Gastrocnemius medialis (tissue), 4 donors: Measurements from ENCODE around the gene CTSS. TPM values are rescaled to one million over a fixed set of nuclear protein-coding genes. Genes with fewer than 3 reads are reported as not detected.
"Not testable (repeated sequence)": the region's sequence is repeated elsewhere in the genome, so short reads cannot be mapped to it uniquely, and the experiment has no call there.

Source experiments
- ATAC-seq, 2 donors: fragments of 150-250 bp; one replicate each; pipeline ENCODE4 v1.9.1; 2016
- DNase-seq, 2 donors: peaks; one replicate each; pipeline ENCODE4 v3.0.0-alpha.2; 2019
- H3K27ac ChIP-seq, 4 donors: fragments of 200-600 bp; sonication (generic); 1 replicate in 1 of 4; 2 replicates in 3 of 4; pipeline ENCODE4 v1.5.1; 2016 to 2018; ENCODE audit warnings: mild to moderate bottlenecking in 2 of 4, moderate library complexity in 1 of 4
- H3K27me3 ChIP-seq, 3 donors: fragments of 200-600 bp; sonication (generic) in 2 of 3; 1 replicate in 1 of 3; 2 replicates in 2 of 3; pipeline versions ENCODE4 v1.5.1 to v1.6.0; 2016 to 2019; ENCODE audit warnings: mild to moderate bottlenecking in 1 of 3, moderate library complexity in 1 of 3
- H3K36me3 ChIP-seq, 2 donors: fragments of 200-600 bp; sonication (generic) in 1 of 2; one replicate each; pipeline ENCODE4 v1.5.1; 2017 to 2018
- H3K4me1 ChIP-seq, 2 donors: fragments of 200-600 bp; sonication (generic) in 1 of 2; one replicate each; pipeline ENCODE4 v1.5.1; 2016 to 2017; ENCODE audit warnings: mild to moderate bottlenecking in 2 of 2
- H3K4me3 ChIP-seq, 4 donors: fragments of 200-600 bp; sonication (generic) in 3 of 4; 1 replicate in 1 of 4; 2 replicates in 3 of 4; pipeline ENCODE4 v1.5.1; 2016 to 2019; ENCODE audit warnings: mild to moderate bottlenecking in 2 of 4
- H3K9me3 ChIP-seq, 3 donors: fragments of 200-600 bp; sonication (generic) in 2 of 3; 1 replicate in 1 of 3; 2 replicates in 2 of 3; pipeline ENCODE4 v1.5.1; 2016 to 2019
- CTCF ChIP-seq, 5 experiments: fragments of 450-650 bp in 3 of 5; fragments of 200-600 bp in 2 of 5; sonication (generic) in 2 of 5; IDR thresholded peaks in 4 of 5; conservative IDR thresholded peaks in 1 of 5; 1 replicate in 4 of 5; 2 replicates in 1 of 5; pipeline ENCODE4 v1.5.1; 2016 to 2019; ENCODE audit warnings: antibody characterized with exemption in 5 of 5, mild to moderate bottlenecking in 3 of 5, moderate library complexity in 3 of 5
- POLR2A ChIP-seq, 2 donors: fragments of 450-650 bp; IDR thresholded peaks; one replicate each; pipeline ENCODE4 v1.6.1; 2017; ENCODE audit warnings: antibody characterized with exemption in 2 of 2, mild to moderate bottlenecking in 2 of 2, moderate library complexity in 2 of 2
- in situ Hi-C, 4 donors: fragments of 200-750 bp; cut with MboI; loops; one replicate each; pipeline versions ENCODE4 v1.15.0 to v1.8.0; 2017; ENCODE audit warnings: low sequenced_read_pairs in 4 of 4
- intact Hi-C: fragments of 100-400 bp; cut with DNase I; formaldehyde crosslinking; loops from one replicate; pipeline ENCODE4 v1.15.1; 2023; ENCODE audit warnings: low total_unique reads
- total RNA-seq, 4 donors: library from RNA; depleted of rRNA; stranded (reverse); fragments of >200 nt; gene quantifications; one replicate each; pipeline versions ENCODE4 v1.1.0 to v1.2.3, GENCODE V29; 2016

Gene CTSS
- total RNA-seq, 4 donors from 2014 or later = 5.8 to 11.7 (median 10.6) TPM

DNA sequence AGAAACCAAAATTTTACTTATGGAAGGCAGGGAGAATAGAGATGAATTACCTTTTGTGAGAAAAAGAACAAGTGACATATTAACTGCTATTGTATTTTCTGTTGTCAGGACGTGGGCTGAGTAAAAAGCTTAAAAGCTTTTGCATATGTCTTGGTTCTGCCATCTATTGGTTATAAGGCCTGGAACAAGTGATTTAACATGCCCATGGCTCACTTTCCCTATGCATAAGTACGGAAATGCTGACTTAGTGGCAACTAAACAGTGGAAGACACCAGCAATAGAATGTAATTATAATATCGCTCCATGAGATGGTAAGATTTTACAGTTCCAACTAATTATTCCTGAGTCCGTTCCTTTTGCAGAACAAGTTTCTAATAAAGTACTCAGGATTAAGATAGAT, 6.7 kb upstream of the CTSS start:
- in situ Hi-C loops = no loop called here
- no peaks in the 10 kb centered on the region for H3K4me1 ChIP-seq
- H3K27me3 ChIP-seq = no peaks in the 10 kb centered on the region
- H3K27ac ChIP-seq = no peak overlapping the region
- intact Hi-C loops = no loop called here
- no peaks in the 10 kb centered on the region for H3K9me3 ChIP-seq
- DNase-seq (no peak), ATAC-seq (no peak)
- TF ChIP-seq CTCF (IDR thresholded peaks at IDR 0.05 in 4 of 5, conservative IDR thresholded peaks at IDR 0.05 in 1 of 5) (no peak), POLR2A (IDR thresholded peaks at IDR 0.05) (no peak)
- H3K4me3 ChIP-seq = no peak overlapping the region
- no peaks in the 10 kb centered on the region for H3K36me3 ChIP-seq

DNA sequence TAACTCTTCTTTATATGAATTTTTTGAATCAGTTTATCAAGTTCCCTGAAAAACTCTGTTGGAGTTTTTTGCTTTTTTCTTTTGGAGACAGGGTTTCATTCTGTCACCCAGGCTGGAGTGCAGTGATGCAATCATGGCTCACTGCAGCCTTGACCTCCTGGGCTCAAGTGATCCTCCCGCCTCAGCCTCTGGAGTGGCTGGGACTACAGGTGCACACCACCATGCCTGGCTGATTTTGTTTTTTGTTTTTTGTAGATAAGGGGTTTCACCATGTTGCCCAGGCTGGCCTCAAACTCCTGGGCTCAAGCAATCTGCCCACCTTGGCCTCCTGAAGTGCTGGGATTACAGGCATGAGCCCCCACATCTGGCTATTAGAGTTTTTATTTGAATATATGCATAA, 2.1 kb upstream of the CTSS start:
- in situ Hi-C loops, DNase-seq, intact Hi-C loops, H3K36me3 ChIP-seq, H3K4me3 ChIP-seq, H3K4me1 ChIP-seq, ATAC-seq, H3K9me3 ChIP-seq, H3K27me3 ChIP-seq, H3K27ac ChIP-seq: not testable (repeated sequence)

DNA sequence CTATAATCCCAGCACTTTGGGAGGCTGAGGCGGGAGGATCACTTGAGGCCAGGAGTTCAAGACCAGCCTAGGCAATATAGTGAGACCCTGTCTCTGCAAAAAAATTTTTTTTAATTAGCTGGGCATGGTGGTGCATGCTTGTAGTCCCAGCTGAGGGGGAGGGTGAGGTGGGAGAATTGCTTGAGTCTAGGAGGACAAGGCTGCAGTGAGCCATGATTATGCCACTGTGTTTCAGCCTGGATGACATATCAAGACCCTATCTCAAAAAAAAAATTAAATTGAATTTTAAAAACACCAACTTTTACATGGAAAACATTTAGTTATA, 361 bp upstream of the CTSS start:
- peak overlapping the region in 1 of 4 donors; percentile 5 for H3K27ac ChIP-seq
- DNase-seq, H3K9me3 ChIP-seq, intact Hi-C loops, ATAC-seq, H3K36me3 ChIP-seq, H3K27me3 ChIP-seq, in situ Hi-C loops, H3K4me1 ChIP-seq: not testable (repeated sequence)
- peak overlapping the region in 1 of 4 donors; percentile 38 for H3K4me3 ChIP-seq

DNA sequence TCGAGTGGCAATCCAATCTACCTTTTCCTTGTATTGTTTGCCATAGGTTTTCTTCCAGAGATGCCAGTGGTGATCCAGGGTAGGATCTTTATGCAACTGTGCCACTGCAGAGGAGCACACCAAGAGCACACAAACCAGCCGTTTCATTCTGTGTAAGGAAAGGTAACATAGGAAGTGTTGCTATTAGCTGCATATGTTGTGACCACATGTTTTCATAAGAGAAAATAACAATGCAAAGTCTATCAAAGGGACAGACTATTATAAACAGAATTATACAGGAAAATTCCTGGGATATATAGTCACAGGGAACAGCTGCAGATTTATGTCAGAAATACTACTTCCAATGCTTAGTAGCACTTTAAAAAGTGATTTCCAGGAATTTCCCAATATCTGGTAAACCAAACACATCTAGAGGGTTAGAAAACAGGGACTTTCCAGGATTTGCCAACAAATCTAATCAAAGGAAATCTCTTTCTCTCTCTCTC, 919 bp downstream of the CTSS start:
- ATAC-seq = no peak
- H3K4me1 ChIP-seq = peaks cover 0 to 3% of the 10 kb centered on the region in 2 donors
- no peaks in the 10 kb centered on the region for H3K36me3 ChIP-seq
- H3K4me3 ChIP-seq = peak overlapping the region in 3 of 4 donors; percentile 28 to 38 (median 29)
- no peak for DNase-seq
- intact Hi-C loops = no loop called here
- in situ Hi-C loops = no loop called here
- H3K27ac ChIP-seq = peak overlapping the region in 1 of 4 donors; percentile 37
- no peaks in the 10 kb centered on the region for H3K9me3 ChIP-seq
- H3K27me3 ChIP-seq = no peaks in the 10 kb centered on the region
- TF ChIP-seq POLR2A (IDR thresholded peaks at IDR 0.05) (no peak), CTCF (IDR thresholded peaks at IDR 0.05 in 4 of 5, conservative IDR thresholded peaks at IDR 0.05 in 1 of 5) (no peak)

- in situ Hi-C loops (no loop called here), intact Hi-C loops (no loop called here)
- Histone ChIP-seq H3K9me3 (no peaks in the 10 kb centered on the region), H3K27me3 (no peaks in the 10 kb centered on the region), H3K27ac (no peak overlapping the region), H3K36me3 (no peaks in the 10 kb centered on the region), H3K4me1 (peaks cover 0 to 3% of the 10 kb centered on the region in 2 donors), H3K4me3 (no peak overlapping the region)
- no peak for DNase-seq
- ATAC-seq = no peak
- TF ChIP-seq CTCF (IDR thresholded peaks at IDR 0.05 in 4 of 5, conservative IDR thresholded peaks at IDR 0.05 in 1 of 5) (no peak), POLR2A (IDR thresholded peaks at IDR 0.05) (no peak)
Observed at GRCh38 chr1:150763018-150763417, 2.6 kb downstream of the CTSS start.

- no peaks in the 10 kb centered on the region for H3K36me3 ChIP-seq
- H3K4me1 ChIP-seq = peaks cover 0 to 3% of the 10 kb centered on the region in 2 donors
- DNase-seq (no peak), ATAC-seq (no peak)
- TF ChIP-seq POLR2A (IDR thresholded peaks at IDR 0.05) = no peak
- TF ChIP-seq CTCF (IDR thresholded peaks at IDR 0.05 in 4 of 5, conservative IDR thresholded peaks at IDR 0.05 in 1 of 5) = no peak
- no peak overlapping the region for H3K4me3 ChIP-seq
- H3K9me3 ChIP-seq = no peaks in the 10 kb centered on the region
- no peaks in the 10 kb centered on the region for H3K27me3 ChIP-seq
- in situ Hi-C loops = no loop called here
- intact Hi-C loops = no loop called here
- H3K27ac ChIP-seq = no peak overlapping the region
Observed at GRCh38 chr1:150762552-150762951, 3.0 kb downstream of the CTSS start.
